NCI-H748 treated with DMSO at 0.1 percent for 48 hours (cell line): ENCODE data around the gene CCHCR1.
"Not testable (repeated sequence)": the region's sequence is repeated elsewhere in the genome, so short reads cannot be mapped to it uniquely, and the experiment has no call there.

Source experiments
- DNase-seq: peaks from one replicate; lab custom pipeline; 2025; lab: John Stamatoyannopoulos, UW

The CCHCR1 gene

GRCh38 chr6:31157513-31158139 lies at the start of gene CCHCR1:
TSS of gene CCHCR1 (minus strand) at chr6:31157802. CDS start at chr6:31157600, 202 bp downstream.
- DNase-seq, result no peak

- DNase-seq, result no peak
Observed at GRCh38 chr6:31205638-31206037, 48.0 kb upstream of the CCHCR1 start.

- DNase-seq, result no peak
Observed at GRCh38 chr6:31204751-31205145, 47.1 kb upstream of the CCHCR1 start.

GRCh38 chr6:31203345-31203979 lies 45.9 kb upstream of the CCHCR1 start:
- DNase-seq, result peak; percentile 89

- DNase-seq, result no peak
Observed at GRCh38 chr6:31202259-31203166, 44.9 kb upstream of the CCHCR1 start.

GRCh38 chr6:31199105-31199452 lies 41.5 kb upstream of the CCHCR1 start:
- not testable (repeated sequence) for DNase-seq

- DNase-seq, result peak; percentile 90
Observed at GRCh38 chr6:31197559-31198305, 40.1 kb upstream of the CCHCR1 start.

- DNase-seq, result not testable (repeated sequence)
Observed at GRCh38 chr6:31196251-31197022, 38.8 kb upstream of the CCHCR1 start.

- DNase-seq, result not testable (repeated sequence)
Observed at GRCh38 chr6:31195308-31195979, 37.8 kb upstream of the CCHCR1 start.

GRCh38 chr6:31194061-31194834 lies 36.6 kb upstream of the CCHCR1 start:
- no peak for DNase-seq

- no peak for DNase-seq
Observed at GRCh38 chr6:31193206-31193605, 35.6 kb upstream of the CCHCR1 start.

- DNase-seq, result peak; percentile 47
Observed at GRCh38 chr6:31192431-31193105, 35.0 kb upstream of the CCHCR1 start.

- no peak for DNase-seq
Observed at GRCh38 chr6:31190488-31190887, 32.9 kb upstream of the CCHCR1 start.

GRCh38 chr6:31189223-31189622 lies 31.6 kb upstream of the CCHCR1 start:
- DNase-seq, result not testable (repeated sequence)

- no peak for DNase-seq
Observed at GRCh38 chr6:31187780-31188194, 30.2 kb upstream of the CCHCR1 start.

- no peak for DNase-seq
Observed at GRCh38 chr6:31186052-31186734, 28.6 kb upstream of the CCHCR1 start.

- DNase-seq, result not testable (repeated sequence)
Observed at GRCh38 chr6:31185695-31186051, 28.1 kb upstream of the CCHCR1 start.

GRCh38 chr6:31183859-31184258 lies 26.3 kb upstream of the CCHCR1 start:
- not testable (repeated sequence) for DNase-seq

- not testable (repeated sequence) for DNase-seq
Observed at GRCh38 chr6:31183287-31183686, 25.7 kb upstream of the CCHCR1 start.
